Peyer's patch (tissue), 4 donors: ENCODE results near the gene MTIF2.
"Not testable (repeated sequence)": the region's sequence is repeated elsewhere in the genome, so short reads cannot be mapped to it uniquely, and the experiment has no call there.

Experiments
- POLR2A ChIP-seq, 2 donors: fragments of 450-650 bp; IDR thresholded peaks; one replicate each; pipeline ENCODE4 v1.5.1; 2017; ENCODE audit warnings: antibody characterized with exemption in 2 of 2, mild to moderate bottlenecking in 2 of 2, moderate library complexity in 2 of 2
- TF ChIP-seq, protein P1 (sequence below), 6 experiments: fragments of 450-650 bp in 4 of 6; fragments of 200-600 bp in 2 of 6; sonication (generic) in 1 of 6; IDR thresholded peaks; one replicate each; pipeline ENCODE4 v1.5.1; 2017 to 2019; ENCODE audit warnings: antibody characterized with exemption in 6 of 6, mild to moderate bottlenecking in 3 of 6, moderate library complexity in 1 of 6

DNA sequence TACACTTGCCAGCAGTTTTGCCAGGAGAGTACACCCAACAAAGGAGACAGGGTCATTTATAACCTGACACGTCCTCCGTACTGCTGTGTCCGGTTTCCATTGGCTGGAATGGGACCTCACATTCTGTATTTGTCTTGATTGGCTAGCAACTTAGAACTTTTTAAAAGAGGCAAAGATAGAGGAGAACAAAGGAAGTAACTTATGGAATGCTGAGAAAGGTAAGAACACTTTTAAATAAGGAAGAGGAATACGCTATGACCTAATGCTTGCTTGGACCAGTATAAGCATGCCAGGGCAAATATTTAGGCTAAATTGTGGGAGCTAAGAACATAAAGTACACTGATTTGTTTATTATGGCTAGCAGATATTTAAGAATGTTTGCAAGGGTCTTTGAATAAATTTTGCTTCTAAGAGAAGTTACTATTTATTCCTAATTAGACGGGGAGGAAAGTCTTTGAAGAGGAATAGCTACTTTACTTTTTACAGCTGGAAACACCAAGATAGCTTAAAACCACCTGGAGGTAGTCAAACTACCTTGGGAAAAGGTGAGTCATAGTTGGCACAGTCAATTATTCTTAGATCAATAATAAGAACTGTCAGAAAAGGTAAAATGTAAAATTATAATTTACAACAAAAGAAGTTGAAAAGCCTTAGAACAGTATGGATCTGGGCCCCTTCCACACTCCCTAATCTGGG lies 12.0 kb upstream of the MTIF2 start:
- TF ChIP-seq POLR2A (IDR thresholded peaks at IDR 0.05): not testable (repeated sequence)
- TF ChIP-seq, protein P1, sequence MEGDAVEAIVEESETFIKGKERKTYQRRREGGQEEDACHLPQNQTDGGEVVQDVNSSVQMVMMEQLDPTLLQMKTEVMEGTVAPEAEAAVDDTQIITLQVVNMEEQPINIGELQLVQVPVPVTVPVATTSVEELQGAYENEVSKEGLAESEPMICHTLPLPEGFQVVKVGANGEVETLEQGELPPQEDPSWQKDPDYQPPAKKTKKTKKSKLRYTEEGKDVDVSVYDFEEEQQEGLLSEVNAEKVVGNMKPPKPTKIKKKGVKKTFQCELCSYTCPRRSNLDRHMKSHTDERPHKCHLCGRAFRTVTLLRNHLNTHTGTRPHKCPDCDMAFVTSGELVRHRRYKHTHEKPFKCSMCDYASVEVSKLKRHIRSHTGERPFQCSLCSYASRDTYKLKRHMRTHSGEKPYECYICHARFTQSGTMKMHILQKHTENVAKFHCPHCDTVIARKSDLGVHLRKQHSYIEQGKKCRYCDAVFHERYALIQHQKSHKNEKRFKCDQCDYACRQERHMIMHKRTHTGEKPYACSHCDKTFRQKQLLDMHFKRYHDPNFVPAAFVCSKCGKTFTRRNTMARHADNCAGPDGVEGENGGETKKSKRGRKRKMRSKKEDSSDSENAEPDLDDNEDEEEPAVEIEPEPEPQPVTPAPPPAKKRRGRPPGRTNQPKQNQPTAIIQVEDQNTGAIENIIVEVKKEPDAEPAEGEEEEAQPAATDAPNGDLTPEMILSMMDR (IDR thresholded peaks at IDR 0.05): not testable (repeated sequence)
